Activated T-cell treated with anti-CD3 and anti-CD28 coated beads, Interleukin-2, amount 50 U/mL, for 4 hours (primary cell): ENCODE results near the gene SLC25A23. TPM values are rescaled to one million over a fixed set of nuclear protein-coding genes. Genes with fewer than 3 reads are reported as not detected.
A peak's percentile ranks its signal among the peaks of the same experiment; 100 is the strongest.

ENCODE experiments used
- ATAC-seq, 2 donors: fragments of 200-7000 bp; cut with Tn5 transposase; one replicate each; pipeline ENCODE4 v1.10.0; 2021
- DNase-seq: peaks from one replicate; pipeline ENCODE4 v3.0.0-alpha.2; 2020
- H3K27me3 Mint-ChIP-seq: one replicate; pipeline ENCODE4 v1.8.0; 2021; ENCODE audit warnings: low read depth, mixed read lengths
- H3K36me3 Mint-ChIP-seq: one replicate; pipeline ENCODE4 v1.8.0; 2022; ENCODE audit warnings: mixed read lengths; ENCODE audit not compliant: insufficient read depth
- H3K4me1 Mint-ChIP-seq: one replicate; pipeline ENCODE4 v1.8.0; 2021; ENCODE audit warnings: low read depth, mixed read lengths
- H3K4me3 Mint-ChIP-seq: one replicate; pipeline ENCODE4 v1.8.0; 2021; ENCODE audit warnings: mild to moderate bottlenecking, moderate library complexity, mixed read lengths
- H3K9me3 Mint-ChIP-seq: one replicate; pipeline ENCODE4 v1.8.0; 2021; ENCODE audit warnings: mixed read lengths
- total RNA-seq, 3 donors: library from RNA; stranded (reverse); gene quantifications; one replicate each; pipeline ENCODE4 v1.2.1, GENCODE V29; 2021

Gene SLC25A23
- total RNA-seq, 3 donors from 2014 or later: 10.5 to 12.4 (median 11.9) TPM

DNA sequence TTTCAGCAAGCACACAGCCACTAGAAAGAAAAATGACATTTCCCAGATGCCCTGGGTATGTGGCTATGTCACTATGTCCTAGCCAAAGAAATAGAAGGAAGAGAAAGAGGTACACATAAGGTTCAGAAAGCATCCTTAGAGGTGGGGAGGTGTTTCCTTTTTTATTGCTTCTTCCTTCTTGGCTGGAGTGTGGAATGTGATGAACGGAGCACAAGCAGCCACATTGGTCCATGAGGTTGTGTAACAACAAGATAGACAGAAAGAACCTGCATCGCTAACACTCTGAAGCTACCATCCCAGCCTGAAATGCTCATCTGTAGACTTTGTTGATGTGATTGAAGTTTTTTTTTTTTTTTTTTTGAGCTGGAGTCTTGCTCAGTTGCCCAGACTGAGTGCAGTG, 6.7 kb downstream of the SLC25A23 start:
- ATAC-seq (no peak), DNase-seq (no peak)
- Mint-ChIP-seq H3K36me3 (peaks cover 36% of the 10 kb centered on the region), H3K27me3 (no peaks in the 10 kb centered on the region), H3K9me3 (no peaks in the 10 kb centered on the region), H3K4me1 (no peaks in the 10 kb centered on the region), H3K4me3 (no peak overlapping the region)

DNA sequence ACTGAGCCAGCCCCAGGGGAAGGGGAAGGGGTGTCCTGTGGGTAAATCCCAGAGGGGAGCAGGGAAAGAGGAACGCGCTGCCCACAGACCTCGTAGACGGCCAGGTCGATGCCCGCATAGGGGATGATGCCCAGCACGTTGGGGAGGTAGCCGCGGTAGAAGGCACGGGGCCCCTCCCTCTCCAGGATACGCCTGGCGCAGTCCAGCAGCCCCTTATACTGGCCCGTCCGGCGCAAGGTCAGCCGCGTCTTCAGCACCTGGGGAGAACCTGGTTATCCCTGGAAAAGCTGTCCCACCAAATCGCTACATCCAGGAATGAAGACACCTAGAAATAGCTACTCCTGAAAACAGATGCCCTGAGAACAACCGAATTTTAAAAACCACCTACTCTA, 7.4 kb downstream of the SLC25A23 start:
- H3K27me3 Mint-ChIP-seq: no peaks in the 10 kb centered on the region
- ATAC-seq: no peak

DNA sequence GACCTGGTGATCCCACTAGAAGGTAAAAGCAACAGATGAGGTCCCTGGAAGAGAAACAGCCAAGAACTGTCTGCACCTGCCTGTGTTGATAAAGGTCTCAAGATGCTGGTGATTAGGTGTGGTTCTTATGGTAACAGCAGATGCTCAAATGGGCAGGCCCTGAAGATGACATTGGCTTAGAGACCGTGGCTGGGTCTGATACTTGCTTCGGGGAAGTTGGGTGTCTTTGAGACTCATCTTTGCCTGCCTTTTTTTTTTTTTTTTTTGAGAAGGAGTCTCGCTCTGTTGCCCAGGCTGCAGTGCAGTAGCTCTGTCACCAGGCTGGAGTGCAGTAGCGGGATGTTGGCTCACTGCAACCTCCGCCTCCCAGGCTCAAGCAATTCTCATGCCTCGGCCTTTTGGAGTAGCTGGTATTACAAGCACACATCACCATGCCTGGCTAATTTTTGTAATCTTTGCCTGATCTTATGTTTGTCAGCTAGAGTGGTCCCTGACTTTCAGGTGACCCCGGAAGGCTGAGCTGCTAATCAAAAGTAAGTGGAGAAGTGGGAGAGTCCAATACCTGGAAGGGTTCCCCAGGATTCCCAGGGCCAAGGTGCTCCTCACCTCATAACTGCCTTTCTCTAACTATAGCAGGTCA, 7.9 kb downstream of the SLC25A23 start:
- ATAC-seq (no peak), DNase-seq (no peak)
- Mint-ChIP-seq H3K4me3 (no peak overlapping the region), H3K27me3 (no peaks in the 10 kb centered on the region), H3K9me3 (no peaks in the 10 kb centered on the region), H3K36me3 (peaks cover 38% of the 10 kb centered on the region), H3K4me1 (no peaks in the 10 kb centered on the region)

More for the DNA sequence above, 7.4 kb downstream of the SLC25A23 start:
- no peaks in the 10 kb centered on the region for H3K4me1 Mint-ChIP-seq
- H3K4me3 Mint-ChIP-seq: no peak overlapping the region
- H3K9me3 Mint-ChIP-seq: no peaks in the 10 kb centered on the region
- H3K36me3 Mint-ChIP-seq: peaks cover 36% of the 10 kb centered on the region
- DNase-seq: no peak

DNA sequence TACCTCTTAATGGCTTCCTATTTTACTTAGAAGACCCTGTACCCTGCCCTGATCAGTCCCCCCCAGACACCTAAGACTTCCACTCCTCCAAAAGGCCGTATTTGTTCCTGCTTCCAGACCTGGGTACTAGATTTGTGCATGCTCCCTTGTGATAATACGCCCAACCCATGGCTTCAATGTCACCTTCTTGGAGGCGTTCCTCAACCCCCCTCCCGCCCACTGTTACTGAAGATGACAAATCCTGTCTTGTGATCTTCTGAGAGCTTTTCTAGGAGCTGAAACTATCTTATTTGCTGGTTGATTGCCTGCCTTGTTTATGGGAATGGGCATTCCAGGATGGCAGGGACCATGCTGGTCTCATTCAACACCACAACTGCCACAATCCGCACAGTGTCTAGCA, 9.4 kb downstream of the SLC25A23 start:
- ATAC-seq (no peak), DNase-seq (no peak)
- H3K4me3 Mint-ChIP-seq: no peak overlapping the region
- peaks cover 31% of the 10 kb centered on the region for H3K36me3 Mint-ChIP-seq
- no peaks in the 10 kb centered on the region for H3K4me1 Mint-ChIP-seq
- H3K27me3 Mint-ChIP-seq: no peaks in the 10 kb centered on the region
- H3K9me3 Mint-ChIP-seq: peaks cover 2% of the 10 kb centered on the region

DNA sequence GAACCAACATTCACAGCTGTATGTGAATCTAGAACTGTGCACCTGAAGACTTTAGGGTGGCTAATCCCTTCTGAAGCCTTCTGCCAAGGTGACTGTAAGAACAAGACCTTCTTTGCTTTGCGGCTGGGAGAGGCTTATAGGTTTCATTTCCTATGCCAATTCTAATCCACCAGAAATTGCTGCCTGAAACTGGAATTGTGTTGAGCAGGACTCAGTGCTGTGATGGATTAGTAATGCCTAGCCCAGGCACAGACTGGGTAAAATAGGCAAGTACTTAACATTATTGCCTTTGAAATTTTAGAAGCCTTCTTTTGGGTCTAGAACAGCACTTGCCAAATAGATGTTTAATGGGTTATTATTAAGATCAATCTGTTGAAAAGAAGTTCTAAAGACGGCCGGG, 11.5 kb downstream of the SLC25A23 start:
- ATAC-seq: no peak
- Mint-ChIP-seq H3K4me1 (no peaks in the 10 kb centered on the region), H3K27me3 (no peaks in the 10 kb centered on the region), H3K9me3 (peaks cover 2% of the 10 kb centered on the region), H3K4me3 (no peak overlapping the region), H3K36me3 (peaks cover 17% of the 10 kb centered on the region)
- DNase-seq: no peak

DNA sequence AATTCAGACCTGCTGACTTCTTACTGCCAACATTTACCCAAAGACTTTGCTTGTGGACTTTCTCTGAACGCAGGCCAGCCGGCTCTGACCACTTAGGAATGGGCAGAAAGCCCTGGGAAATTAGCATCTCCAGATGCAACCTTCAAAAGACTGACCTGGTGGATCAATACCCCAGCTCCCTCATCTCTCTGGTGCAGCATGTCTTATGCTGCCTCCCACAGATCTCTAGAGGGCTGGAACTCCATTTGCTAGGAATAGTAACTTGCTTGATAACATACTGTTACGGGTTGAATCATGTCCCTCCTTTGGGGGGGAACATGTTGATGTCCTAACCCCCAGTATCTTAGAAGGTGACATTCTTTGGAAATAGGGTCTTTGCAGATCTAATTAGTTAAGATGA, 13.1 kb downstream of the SLC25A23 start:
- Mint-ChIP-seq H3K36me3 (peaks cover 10% of the 10 kb centered on the region), H3K4me1 (no peaks in the 10 kb centered on the region), H3K4me3 (no peak overlapping the region), H3K9me3 (peaks cover 2% of the 10 kb centered on the region), H3K27me3 (no peaks in the 10 kb centered on the region)
- no peak for DNase-seq
- ATAC-seq: no peak

DNA sequence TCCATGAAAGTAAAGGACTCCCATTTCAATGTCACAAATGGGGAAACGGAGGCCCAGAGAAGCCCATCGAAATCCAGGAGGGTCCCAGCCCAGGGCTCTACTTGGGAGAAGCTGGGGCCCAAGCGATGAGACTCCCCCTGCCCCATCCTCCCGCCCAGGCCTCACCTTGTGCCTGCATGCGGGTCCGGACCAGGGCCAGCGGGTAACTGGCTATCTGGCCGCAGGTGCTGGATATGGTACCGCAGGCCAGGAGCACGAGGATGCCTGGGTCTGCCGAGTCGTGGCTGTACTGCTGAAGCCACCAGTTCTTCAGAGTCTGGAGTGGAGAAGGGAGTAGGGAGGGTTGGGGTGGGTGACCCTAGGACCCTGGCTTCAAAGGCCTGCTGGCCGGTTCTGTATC, 15.6 kb downstream of the SLC25A23 start:
- ATAC-seq (no peak), DNase-seq (no peak)
- Mint-ChIP-seq H3K27me3 (no peaks in the 10 kb centered on the region), H3K4me3 (no peak overlapping the region), H3K9me3 (peaks cover 2% of the 10 kb centered on the region), H3K36me3 (peaks cover 8% of the 10 kb centered on the region), H3K4me1 (no peaks in the 10 kb centered on the region)

DNA sequence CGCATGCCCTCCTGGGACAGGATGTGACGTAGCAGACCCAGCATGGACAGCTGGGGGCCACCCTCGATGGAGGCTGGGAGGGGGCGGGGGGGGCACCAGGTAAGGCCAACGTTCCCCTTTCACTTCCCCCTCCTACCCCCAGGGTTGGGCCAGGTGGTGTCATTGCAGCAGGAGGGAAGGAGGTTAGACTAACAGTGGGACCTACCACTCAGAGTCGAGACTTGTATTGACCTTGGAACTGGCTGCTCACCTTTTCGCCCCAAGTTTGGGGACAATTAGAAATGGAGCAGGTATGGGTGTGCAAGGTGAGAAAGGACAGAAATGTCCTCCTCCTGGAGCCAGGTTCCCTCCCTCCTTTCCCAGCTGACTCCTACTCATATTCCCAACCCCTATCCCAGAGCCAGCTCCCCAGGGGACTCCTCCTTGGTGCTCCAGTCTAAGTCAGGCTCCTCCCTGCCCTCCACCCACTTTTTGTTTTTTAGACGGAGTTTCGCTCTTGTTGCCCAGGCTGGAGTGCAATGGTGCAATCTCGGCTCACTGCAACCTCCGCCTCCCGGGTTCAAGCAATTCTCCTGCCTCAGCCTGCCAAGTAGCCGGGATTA, 17.4 kb downstream of the SLC25A23 start:
- H3K4me1 Mint-ChIP-seq: no peaks in the 10 kb centered on the region

DNA sequence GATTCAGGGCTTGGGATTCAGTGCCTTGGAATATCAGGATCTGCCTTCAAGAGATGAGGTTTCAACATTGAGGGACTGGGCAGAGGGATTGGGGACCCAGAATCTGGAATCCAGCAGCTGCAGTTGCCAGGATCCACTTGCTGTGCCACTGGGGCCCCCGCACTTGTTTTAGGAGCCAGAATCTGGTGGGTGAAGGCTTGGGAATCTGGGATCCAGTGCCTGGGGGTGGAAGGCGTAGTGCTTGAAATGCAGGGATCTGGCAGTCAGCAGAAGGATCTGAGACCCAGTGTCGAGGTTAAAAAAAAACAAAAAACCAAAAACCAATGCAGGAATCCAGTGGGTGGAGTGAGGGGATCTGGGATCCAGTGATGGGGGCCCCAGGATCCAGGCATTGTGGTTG, 18.7 kb downstream of the SLC25A23 start:
- H3K9me3 Mint-ChIP-seq: no peaks in the 10 kb centered on the region
- no peak for ATAC-seq
- DNase-seq: no peak
- no peak overlapping the region for H3K4me3 Mint-ChIP-seq
- H3K36me3 Mint-ChIP-seq: peaks cover 2% of the 10 kb centered on the region
- no peaks in the 10 kb centered on the region for H3K27me3 Mint-ChIP-seq
- H3K4me1 Mint-ChIP-seq: no peaks in the 10 kb centered on the region

More for the DNA sequence above, 17.4 kb downstream of the SLC25A23 start:
- DNase-seq: no peak
- Mint-ChIP-seq H3K9me3 (peaks cover 2% of the 10 kb centered on the region), H3K4me3 (no peak overlapping the region), H3K36me3 (peaks cover 8% of the 10 kb centered on the region), H3K27me3 (no peaks in the 10 kb centered on the region)
- no peak for ATAC-seq

DNA sequence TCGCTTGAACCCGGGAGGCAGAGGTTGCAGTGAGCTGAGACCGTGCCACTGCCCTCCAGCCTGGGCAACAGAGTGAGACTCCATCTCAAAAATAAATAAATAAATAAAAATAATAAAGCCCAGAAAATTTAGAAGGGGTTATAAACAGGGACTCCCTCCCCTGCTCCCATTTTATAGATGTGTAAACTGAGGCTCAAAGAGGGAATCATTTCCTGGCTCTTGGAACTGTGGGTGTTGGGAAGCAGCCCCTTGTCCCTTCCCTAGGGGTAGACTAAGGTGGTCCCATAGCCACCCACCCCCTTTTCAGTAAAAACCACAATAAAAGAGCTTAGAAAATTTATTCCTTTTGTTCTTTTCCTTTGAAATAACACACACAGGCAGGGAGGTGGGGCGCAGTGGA, 19.8 kb downstream of the SLC25A23 start:
- Mint-ChIP-seq H3K4me1 (no peaks in the 10 kb centered on the region), H3K27me3 (no peaks in the 10 kb centered on the region), H3K36me3 (no peaks in the 10 kb centered on the region), H3K9me3 (no peaks in the 10 kb centered on the region), H3K4me3 (no peak overlapping the region)
- no peak for ATAC-seq
- no peak for DNase-seq

DNA sequence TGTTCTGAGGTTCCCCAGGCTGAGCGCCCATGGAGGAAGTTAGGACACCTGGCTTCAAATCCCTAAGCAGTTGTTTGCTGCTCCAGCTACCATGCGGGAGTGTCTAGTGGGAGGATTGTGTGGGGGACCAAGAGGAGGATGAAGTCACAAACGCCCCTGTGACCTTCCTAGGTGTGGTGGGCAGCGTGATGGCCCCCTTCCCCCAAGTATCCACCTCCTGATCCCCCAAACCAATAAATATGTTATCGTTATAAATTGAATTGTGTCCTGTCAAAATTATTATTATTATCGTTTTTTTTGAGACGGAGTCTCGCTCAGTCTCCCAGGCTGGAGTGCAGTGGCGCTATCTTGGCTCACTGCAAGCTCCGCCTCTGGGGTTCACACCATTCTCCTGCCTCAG, 25.9 kb downstream of the SLC25A23 start, which contains the start of gene SLC25A41:
Gene SLC25A41, minus strand, starts transcription at position 101 of the 400 bp plus-strand sequence. Its CDS starts 70 bp downstream, at position 31.
- Mint-ChIP-seq H3K4me3 (no peak within 1 kb of the TSS), H3K9me3 (no peaks in the 10 kb centered on the region), H3K4me1 (peaks cover 3% of the 10 kb centered on the region), H3K27me3 (peaks cover 1% of the 10 kb centered on the region), H3K36me3 (no peaks in the 10 kb centered on the region)
- DNase-seq: no peak
- ATAC-seq: no peak

DNA sequence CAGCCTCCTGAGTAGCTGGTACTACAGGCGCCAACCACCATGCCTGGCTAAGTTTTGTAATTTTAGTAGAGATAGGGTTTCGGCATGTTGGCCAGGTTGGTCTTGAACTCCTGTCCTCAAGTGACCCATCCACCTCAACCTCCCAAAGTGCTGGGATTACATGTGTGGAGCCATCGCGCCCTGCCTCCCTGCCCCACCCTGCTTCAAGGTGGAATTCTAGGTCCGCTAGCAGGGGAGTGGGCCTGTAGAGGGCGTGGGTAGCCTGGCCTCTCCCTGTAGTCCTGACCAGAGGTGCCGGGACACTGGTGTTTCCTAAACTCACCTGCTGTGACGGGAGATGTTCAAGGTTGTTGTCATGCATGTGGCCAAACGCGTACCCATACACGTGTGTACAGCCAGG, 26.4 kb downstream of the SLC25A23 start:
- H3K9me3 Mint-ChIP-seq: no peaks in the 10 kb centered on the region
- no peak for ATAC-seq
- H3K4me3 Mint-ChIP-seq: no peak overlapping the region
- peaks cover 1% of the 10 kb centered on the region for H3K27me3 Mint-ChIP-seq
- no peak for DNase-seq
- no peaks in the 10 kb centered on the region for H3K36me3 Mint-ChIP-seq
- H3K4me1 Mint-ChIP-seq: peaks cover 3% of the 10 kb centered on the region

DNA sequence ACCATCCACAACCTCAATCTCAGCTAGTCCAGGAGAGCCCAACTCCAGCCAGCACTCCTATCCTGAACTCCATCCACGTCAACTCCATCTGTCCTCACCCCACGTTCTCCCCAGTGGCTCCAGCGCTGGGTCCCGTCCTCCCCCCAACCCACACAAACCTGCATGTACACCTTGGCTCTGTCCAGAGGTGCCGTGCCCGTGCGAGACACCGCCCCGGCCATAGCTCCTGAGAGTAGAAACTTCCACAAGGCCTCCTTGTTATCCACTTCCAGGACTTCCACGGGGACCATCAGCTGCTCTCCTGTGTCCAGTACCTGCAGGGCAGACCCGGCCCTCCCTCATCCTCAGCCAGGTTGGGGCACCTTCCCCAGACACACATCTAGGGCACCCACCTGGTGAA, 27.7 kb downstream of the SLC25A23 start:
- DNase-seq (no peak), ATAC-seq (no peak)
- H3K27me3 Mint-ChIP-seq: peaks cover 1% of the 10 kb centered on the region
- H3K9me3 Mint-ChIP-seq: no peaks in the 10 kb centered on the region
- no peaks in the 10 kb centered on the region for H3K36me3 Mint-ChIP-seq
- no peak overlapping the region for H3K4me3 Mint-ChIP-seq
- H3K4me1 Mint-ChIP-seq: peaks cover 3% of the 10 kb centered on the region

DNA sequence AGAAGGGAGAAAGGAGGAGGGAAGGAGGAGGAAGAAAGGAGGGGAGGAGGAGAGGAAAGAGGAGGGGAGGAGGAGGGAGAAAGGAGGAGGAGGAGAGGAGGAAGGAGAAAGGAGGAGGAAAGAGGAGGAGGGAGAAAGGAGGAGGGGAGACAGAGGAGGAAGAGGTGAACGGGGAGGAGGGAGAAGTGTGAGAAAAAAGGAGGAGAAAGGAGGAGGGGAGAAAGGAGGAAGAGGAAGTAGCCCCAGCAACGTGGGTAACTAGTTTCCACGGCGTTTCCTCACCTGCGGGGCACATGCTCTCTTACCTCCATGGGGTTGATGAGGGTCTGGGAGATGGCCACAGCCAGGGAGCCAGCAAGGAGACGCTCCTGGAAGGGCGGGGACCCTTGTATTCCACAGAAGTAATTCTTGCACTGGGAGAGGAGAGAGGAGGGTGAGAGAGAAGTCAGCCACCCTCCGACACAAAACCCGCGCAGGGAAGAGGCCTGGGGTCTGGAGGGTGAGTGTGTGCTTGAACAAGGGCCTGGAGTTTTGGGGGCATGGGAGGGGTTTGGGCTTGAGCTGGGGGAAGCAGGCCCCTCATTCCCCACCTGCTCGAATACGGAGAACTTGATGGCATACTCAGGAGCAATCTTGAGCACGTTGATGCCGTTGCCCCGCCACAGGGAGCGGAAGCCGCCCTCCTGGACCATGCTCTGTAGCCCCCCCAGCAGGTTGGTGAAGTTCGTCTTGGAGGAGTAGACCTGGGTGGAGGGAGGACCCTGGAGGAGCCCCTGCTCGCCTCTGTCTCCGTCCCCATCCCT, 30.0 kb downstream of the SLC25A23 start:
- peaks cover 11% of the 10 kb centered on the region for H3K4me1 Mint-ChIP-seq
- DNase-seq (no peak), ATAC-seq (no peak)
- peak overlapping the region; percentile 29 for H3K4me3 Mint-ChIP-seq
- no peaks in the 10 kb centered on the region for H3K9me3 Mint-ChIP-seq
- peaks cover 1% of the 10 kb centered on the region for H3K27me3 Mint-ChIP-seq
- no peaks in the 10 kb centered on the region for H3K36me3 Mint-ChIP-seq
